ENCODE results near the gene TSPYL1. TPM values are rescaled to one million over a fixed set of nuclear protein-coding genes. Genes with fewer than 3 reads are reported as not detected.
A peak's percentile ranks its signal among the peaks of the same experiment; 100 is the strongest.
"Not testable (repeated sequence)": the region's sequence is repeated elsewhere in the genome, so short reads cannot be mapped to it uniquely, and the experiment has no call there.

The TSPYL1 gene
- total RNA-seq, 1 donor from 2014 or later = 73.5 TPM

DNA sequence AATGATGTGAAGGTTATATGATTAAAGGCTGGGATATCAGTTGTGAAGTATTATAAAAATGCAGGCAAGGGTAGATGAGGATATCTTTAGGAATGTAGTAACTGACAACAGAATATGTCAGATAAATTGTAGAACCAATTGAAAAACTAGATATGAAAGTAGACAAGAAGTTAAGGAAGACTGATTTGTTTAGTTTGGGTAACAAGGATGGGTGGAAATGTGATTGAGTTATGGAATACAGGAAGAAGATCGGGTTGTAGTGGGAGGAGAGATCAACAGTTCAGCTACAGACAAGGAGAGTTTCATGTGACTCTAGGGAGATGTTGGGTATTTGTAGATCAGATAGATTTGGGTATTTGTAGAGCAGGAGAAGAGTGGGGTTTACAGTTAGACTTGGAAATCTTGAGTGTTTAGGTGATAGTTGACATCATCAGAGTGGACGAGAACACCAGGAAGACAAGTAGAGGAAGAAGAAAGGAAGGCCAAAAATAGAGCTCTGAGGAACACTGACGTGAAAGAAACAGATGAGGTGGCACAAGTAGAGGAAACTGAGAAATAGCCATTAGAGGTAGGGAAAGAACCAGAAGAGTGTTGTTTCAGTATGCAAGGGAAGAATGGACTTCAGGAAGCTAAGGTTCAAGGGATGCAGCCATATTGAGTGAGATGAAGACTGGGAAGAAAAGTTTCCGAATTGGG lies 12.1 kb upstream of the TSPYL1 start:
- TF ChIP-seq, protein P1, sequence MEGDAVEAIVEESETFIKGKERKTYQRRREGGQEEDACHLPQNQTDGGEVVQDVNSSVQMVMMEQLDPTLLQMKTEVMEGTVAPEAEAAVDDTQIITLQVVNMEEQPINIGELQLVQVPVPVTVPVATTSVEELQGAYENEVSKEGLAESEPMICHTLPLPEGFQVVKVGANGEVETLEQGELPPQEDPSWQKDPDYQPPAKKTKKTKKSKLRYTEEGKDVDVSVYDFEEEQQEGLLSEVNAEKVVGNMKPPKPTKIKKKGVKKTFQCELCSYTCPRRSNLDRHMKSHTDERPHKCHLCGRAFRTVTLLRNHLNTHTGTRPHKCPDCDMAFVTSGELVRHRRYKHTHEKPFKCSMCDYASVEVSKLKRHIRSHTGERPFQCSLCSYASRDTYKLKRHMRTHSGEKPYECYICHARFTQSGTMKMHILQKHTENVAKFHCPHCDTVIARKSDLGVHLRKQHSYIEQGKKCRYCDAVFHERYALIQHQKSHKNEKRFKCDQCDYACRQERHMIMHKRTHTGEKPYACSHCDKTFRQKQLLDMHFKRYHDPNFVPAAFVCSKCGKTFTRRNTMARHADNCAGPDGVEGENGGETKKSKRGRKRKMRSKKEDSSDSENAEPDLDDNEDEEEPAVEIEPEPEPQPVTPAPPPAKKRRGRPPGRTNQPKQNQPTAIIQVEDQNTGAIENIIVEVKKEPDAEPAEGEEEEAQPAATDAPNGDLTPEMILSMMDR (IDR thresholded peaks at IDR 0.05; ENCODE audit: insufficient read depth, low read length, poor library complexity, severe bottlenecking) = no peak
- no peak for DNase-seq (ENCODE audit: low read depth)
- no peak overlapping the region for H3K4me3 ChIP-seq (ENCODE audit: low read depth, low read length)

DNA sequence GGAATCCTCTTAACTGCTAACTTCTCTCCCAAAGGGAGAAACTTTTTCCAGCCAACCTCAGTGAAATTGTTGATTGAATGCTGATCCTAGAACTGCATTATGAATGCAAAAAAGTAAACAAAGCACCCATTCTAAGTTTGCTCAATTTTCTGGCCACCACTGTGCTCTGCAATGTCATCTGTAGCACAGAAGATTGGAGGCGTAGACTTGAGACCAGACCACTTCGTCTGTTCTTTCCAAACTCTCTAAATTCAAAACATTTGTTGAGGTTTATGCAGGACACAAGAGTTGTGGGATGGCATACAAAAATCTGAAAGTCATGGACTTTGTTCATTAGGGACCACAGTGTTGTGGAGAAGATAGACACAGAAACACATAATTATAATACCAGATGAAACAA lies 11.1 kb upstream of the TSPYL1 start:
- H3K4me3 ChIP-seq (ENCODE audit: low read depth, low read length) = no peak overlapping the region
- H3K27me3 ChIP-seq (ENCODE audit: control insufficient read depth, insufficient read depth, low read length) = no peaks in the 10 kb centered on the region
- DNase-seq (ENCODE audit: low read depth) = no peak
- H3K36me3 ChIP-seq (ENCODE audit: control insufficient read depth, insufficient read depth, low read length) = no peaks in the 10 kb centered on the region
- TF ChIP-seq, protein P1 (IDR thresholded peaks at IDR 0.05; ENCODE audit: insufficient read depth, low read length, poor library complexity, severe bottlenecking) = no peak

More for the DNA sequence above, 12.1 kb upstream of the TSPYL1 start:
- no peaks in the 10 kb centered on the region for H3K36me3 ChIP-seq (ENCODE audit: control insufficient read depth, insufficient read depth, low read length)
- H3K27me3 ChIP-seq (ENCODE audit: control insufficient read depth, insufficient read depth, low read length) = no peaks in the 10 kb centered on the region

DNA sequence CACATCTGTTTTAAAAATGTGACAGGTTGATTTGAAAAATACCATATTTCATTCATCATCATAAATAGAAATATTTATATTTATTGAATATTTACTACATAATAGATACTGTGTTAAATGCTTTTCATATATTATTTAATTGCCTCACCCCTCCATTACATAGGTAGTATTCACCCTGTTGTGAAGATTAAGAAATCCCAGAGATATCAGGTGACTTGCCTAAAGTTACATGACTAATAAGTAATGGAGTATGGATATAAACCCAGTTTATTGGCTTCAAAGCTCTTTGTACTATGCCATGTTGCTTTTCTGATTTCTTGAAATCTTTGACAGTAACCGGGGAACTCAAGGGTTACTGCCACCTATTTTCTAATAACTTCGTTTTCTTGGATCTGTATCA lies 10.1 kb upstream of the TSPYL1 start:
- Histone ChIP-seq H3K4me3 (ENCODE audit: low read depth, low read length) (no peak overlapping the region), H3K27me3 (ENCODE audit: control insufficient read depth, insufficient read depth, low read length) (no peaks in the 10 kb centered on the region), H3K36me3 (ENCODE audit: control insufficient read depth, insufficient read depth, low read length) (no peaks in the 10 kb centered on the region)
- no peak for DNase-seq (ENCODE audit: low read depth)
- TF ChIP-seq, protein P1 (IDR thresholded peaks at IDR 0.05; ENCODE audit: insufficient read depth, low read length, poor library complexity, severe bottlenecking) = no peak

DNA sequence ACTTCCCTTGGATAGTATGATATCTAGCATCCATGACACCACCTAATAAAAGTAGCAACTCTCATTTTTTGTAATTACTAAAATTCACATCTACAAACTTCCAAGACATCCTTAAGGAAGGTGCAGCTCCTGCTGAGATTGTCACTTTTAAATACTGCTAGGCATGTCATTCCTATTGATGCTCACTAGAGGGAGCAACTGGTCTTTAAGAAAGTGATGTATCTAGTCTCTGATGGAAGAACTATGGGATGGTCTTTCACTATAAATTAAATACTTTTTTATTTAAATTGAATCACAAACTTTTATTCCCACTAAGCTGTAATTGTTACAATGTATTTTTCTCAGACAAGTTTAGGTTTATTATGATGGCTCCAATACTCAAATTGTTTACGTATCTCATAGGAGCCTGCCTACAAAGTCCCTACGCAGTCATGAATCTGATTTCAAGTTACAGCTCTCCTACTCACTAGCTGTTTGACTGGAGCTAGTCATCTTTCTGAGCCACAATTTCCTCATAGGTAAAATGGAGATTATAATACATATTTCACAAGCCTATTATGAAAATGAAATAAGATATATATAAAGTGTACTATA lies 8.1 kb upstream of the TSPYL1 start:
- no peaks in the 10 kb centered on the region for H3K36me3 ChIP-seq (ENCODE audit: control insufficient read depth, insufficient read depth, low read length)
- H3K27me3 ChIP-seq (ENCODE audit: control insufficient read depth, insufficient read depth, low read length) = no peaks in the 10 kb centered on the region
- DNase-seq (ENCODE audit: low read depth) = no peak
- TF ChIP-seq, protein P1 (IDR thresholded peaks at IDR 0.05; ENCODE audit: insufficient read depth, low read length, poor library complexity, severe bottlenecking) = peak; percentile 77
- H3K4me3 ChIP-seq (ENCODE audit: low read depth, low read length) = no peak overlapping the region

DNA sequence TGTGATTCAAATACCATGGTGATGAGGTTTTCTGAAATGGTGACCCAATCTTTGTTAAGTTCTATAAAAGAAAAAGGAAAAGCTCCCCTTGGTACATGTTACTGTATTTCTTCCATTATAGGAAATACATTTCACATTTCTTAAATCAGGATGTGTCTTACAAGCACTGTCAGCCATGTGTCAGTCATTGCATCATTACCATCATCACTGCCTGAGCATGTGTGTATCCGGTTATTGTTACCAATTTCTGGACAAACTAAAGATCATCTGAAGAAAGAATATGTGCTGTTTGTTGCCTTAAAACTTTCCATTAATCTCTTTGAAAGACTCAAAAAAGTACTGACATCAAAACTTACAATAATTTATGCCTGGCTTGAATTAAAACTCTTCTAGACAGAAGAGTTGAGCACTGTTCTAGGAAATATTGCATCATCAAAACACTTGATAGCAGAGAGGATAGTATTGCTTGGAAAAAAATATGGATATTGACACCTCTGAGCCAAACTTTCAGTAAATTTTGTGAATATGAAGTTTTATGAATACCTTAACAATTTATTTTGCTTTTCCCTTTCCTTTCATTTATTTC lies 7.1 kb upstream of the TSPYL1 start:
- TF ChIP-seq, protein P1 (IDR thresholded peaks at IDR 0.05; ENCODE audit: insufficient read depth, low read length, poor library complexity, severe bottlenecking) = no peak
- Histone ChIP-seq H3K4me3 (ENCODE audit: low read depth, low read length) (no peak overlapping the region), H3K27me3 (ENCODE audit: control insufficient read depth, insufficient read depth, low read length) (no peaks in the 10 kb centered on the region), H3K36me3 (ENCODE audit: control insufficient read depth, insufficient read depth, low read length) (no peaks in the 10 kb centered on the region)
- DNase-seq (ENCODE audit: low read depth) = no peak

DNA sequence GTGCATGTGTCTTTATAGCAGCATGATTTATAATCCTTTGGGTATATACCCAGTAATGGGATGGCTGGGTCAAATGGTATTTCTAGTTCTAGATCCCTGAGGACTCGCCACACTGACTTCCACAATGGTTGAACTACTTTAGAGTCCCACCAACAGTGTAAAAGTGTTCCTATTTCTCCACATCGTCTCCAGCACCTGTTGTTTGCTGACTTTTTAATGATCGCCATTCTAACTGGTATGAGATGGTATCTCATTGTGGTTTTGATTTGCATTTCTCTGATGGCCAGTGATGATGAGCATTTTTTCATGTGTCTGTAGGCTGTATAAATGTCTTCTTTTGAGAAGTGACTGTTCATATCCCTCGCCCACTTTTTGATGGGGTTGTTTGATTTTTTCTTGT lies 5.3 kb upstream of the TSPYL1 start:
- not testable (repeated sequence) for H3K4me3 ChIP-seq (ENCODE audit: low read depth, low read length); H3K36me3 ChIP-seq (ENCODE audit: control insufficient read depth, insufficient read depth, low read length); H3K27me3 ChIP-seq (ENCODE audit: control insufficient read depth, insufficient read depth, low read length); DNase-seq (ENCODE audit: low read depth)
